Thoracic aorta endothelial cell (primary cell): ENCODE data around the gene GADL1. TPM values are rescaled to one million over a fixed set of nuclear protein-coding genes. Genes with fewer than 3 reads are reported as not detected.

Experiments used
- total RNA-seq: library from RNA; depleted of rRNA; stranded (reverse); fragments of >200 nt; gene quantifications from 2 replicates; pipeline ENCODE4 v1.2.3, GENCODE V29; 2012

The GADL1 gene, protein sequence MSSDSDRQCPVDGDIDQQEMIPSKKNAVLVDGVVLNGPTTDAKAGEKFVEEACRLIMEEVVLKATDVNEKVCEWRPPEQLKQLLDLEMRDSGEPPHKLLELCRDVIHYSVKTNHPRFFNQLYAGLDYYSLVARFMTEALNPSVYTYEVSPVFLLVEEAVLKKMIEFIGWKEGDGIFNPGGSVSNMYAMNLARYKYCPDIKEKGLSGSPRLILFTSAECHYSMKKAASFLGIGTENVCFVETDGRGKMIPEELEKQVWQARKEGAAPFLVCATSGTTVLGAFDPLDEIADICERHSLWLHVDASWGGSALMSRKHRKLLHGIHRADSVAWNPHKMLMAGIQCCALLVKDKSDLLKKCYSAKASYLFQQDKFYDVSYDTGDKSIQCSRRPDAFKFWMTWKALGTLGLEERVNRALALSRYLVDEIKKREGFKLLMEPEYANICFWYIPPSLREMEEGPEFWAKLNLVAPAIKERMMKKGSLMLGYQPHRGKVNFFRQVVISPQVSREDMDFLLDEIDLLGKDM
- 0.14 and 1.1 TPM in 2 replicates for total RNA-seq

DNA sequence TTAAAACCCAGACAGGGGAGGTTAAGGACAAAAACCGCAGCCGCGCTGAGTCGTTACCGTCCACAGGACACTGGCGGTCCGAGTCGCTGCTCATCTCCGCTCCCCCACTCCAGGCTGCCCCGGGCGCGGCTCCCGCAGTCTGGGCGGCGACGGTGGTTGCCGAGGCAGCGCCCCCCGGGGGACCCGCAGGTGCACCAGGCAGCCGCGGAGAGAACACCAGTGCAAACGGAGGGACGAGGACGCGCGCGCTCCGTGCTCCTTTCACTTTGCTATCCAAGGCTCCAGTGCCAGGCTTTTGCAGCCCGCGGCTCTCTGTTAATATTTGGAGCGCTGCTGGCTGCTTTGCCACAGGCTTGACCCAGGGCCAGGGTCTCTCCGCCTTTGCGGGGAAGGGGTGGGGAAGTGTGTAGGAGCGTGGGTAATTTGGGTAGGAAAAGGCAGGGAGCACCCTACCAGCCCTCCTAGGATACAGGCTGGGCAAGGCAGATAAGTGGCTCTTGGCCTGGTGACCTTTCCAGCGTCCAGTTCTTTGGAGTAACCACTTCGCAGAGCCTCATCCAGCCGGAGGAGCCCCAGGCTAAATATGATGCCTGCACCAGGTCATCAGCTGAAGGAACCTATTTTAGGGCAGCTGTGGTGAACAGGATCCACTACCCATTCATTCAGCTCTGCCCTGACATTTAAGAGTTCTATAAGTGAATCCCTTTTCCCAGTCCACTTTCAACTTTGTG, at the start of gene GADL1:
Gene GADL1 (minus strand): TSS at position 141 of the 731 bp plus-strand sequence. CDS start 47 bp downstream, at position 94.

